Stimulated activated CD8-positive, alpha-beta memory T cell treated with anti-CD3 and anti-CD28 coated beads, Interleukin-4, amount 100 ng/mL, for 1 hour (primary cell): ENCODE measurements around the gene LY6G5B.

ENCODE experiments used
- DNase-seq, 2 donors: peaks; one replicate each; pipeline ENCODE4 v3.0.0-alpha.2; 2020; ENCODE audit warnings: low read depth in 2 of 2, low spot score in 1 of 2

The LY6G5B gene

DNA sequence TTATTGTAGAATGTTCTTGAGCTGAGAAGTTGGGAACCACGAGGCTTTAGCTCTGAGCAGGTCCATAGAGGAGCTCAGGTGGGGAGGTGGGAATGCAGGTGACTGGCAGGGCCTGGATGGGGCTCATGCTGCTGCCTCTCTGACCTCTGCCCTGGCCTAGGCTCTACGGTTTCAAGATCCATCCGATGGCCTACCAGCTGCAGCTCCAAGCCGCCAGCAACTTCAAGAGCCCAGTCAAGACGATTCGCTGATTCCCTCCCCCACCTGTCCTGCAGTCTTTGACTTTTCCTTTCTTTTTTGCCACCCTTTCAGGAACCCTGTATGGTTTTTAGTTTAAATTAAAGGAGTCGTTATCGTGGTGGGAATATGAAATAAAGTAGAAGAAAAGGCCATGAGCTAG is at the start of gene LY6G5B:
Gene LY6G5B, plus strand, starts transcription at position 301 of the 400 bp plus-strand sequence. CDS start 975 bp downstream, outside the sequence.
- DNase-seq: no peak

- DNase-seq: peak; percentile 46 to 93
Observed at GRCh38 chr6:31620586-31621319, 49.0 kb upstream of the LY6G5B start, which contains the start of gene PRRC2A. TSS of gene PRRC2A (plus strand) at chr6:31620715. CDS start at chr6:31622790, 2,075 bp downstream.

- no peak for DNase-seq
Observed at GRCh38 chr6:31621320-31621939, 48.3 kb upstream of the LY6G5B start.

DNA sequence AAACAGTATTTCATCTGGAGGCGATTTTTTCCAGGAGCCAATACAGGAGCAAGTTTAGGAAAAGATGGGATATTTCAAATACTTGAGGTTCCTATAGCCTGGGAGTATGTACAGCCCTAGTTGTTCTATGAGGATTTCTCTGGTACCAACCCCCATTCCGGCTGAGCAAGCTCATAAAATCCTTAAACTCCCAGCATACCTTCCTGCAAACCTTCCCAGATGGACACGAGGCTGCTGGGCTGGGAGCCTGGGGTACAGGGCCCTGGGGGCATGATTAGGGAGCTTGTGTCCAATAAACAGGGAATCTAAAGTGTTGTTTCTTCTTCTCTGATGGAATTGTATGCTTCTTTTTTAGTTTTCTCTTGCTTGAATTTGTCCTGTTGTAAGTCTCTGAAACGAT is 47.8 kb upstream of the LY6G5B start:
- DNase-seq: no peak

DNA sequence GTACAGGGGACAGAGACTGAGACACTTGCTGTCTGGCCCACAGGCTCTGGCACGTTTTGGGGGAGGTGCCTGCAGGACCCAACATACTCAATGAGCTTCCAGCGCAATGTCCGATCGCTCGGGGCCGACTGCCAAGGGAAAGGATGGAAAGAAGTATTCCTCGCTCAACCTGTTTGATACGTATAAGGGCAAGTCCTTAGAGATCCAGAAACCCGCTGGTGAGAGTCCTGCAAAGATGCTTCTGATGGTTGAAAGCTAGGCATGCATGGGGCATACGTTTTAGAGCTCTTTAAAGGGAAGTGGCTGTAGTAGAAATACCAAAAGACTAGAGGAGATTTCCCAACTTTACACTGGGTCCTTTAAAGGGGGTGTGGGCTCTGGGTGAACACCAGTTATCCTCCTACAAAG is 47.1 kb upstream of the LY6G5B start:
- no peak for DNase-seq

DNA sequence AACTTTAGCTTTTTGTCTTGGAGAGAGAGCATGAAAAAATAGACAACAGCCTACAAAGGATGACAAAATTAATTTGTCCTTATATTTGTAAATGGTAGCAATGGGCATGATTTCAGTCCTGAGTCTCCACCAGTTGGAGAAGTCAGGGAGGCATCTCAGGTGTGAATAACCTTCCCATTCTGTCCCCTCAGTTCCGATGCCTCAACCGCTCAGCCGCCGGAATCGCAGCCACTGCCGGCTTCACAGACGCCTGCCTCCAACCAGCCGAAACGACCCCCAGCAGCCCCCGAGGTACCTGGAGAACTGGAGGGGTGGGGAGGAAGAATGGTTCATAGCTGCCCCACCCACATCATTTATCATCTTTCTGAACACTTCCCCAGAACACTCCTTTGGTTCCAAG is 45.7 kb upstream of the LY6G5B start:
- no peak for DNase-seq

DNA sequence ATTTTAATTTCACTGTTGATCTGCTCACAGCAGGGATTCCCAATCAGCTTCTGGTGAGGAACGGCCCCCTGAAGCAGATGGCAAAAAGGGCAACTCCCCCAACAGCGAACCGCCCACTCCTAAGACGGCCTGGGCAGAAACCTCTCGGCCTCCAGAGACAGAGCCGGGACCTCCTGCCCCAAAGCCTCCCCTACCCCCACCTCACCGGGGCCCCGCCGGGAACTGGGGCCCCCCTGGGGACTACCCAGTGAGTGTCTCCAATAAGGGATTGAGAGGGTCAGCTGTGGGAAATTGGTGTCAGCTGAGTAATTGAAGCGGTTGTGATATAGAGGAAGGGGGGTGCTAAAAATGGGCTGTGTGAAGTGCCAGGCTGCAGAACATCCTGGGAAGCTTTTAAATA is 42.8 kb upstream of the LY6G5B start:
- no peak for DNase-seq

GRCh38 chr6:31627690-31628287 is 42.0 kb upstream of the LY6G5B start:
- no peak for DNase-seq

DNA sequence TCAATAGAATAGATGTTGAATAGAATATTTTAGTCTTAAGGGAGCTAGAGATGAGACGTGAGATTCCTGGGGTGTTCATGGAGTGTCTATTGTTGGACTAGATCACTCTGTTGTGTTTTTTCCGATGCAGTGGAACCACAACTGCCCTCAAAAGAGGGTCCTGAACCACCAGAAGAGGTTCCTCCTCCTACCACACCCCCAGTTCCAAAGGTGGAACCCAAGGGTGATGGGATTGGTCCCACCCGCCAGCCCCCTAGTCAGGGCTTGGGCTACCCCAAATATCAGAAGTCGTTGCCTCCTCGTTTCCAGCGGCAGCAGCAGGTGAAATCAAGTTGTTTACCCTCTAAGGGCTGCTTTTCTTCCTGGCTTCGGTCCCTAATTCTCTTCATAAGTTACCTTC is 40.8 kb upstream of the LY6G5B start:
- no peak for DNase-seq

DNA sequence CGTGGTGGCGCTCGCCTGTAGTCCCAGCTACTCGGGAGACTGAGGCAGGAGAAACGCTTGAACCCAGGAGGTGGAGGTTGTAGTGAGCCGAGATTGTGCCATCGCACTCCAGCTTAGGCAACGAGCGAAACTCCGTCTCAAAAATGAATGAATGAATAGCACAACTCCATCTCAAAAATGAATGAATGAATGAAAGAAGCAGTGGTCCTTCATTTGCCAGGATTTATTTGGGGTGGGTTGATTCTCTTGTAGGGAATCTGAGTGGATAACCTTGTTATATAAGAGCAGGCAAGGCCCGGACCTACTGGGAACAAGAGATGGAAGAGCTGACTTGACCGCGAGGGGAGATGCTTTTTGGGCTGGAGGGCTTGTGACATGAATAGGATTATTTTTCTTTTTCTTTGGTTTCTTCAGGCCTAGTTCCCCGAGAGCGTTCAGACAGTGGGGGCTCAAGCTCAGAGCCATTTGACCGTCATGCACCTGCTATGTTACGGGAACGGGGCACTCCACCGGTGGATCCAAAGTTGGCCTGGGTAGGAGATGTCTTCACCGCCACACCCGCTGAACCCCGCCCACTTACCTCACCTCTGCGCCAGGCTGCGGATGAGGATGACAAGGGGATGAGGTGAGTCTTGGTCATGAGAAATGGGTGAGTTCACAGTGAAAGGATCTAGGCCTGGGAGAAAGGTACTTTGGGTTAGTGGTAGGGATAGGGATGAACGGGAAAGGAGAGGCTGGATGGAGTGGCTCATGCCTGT is 39.4 kb upstream of the LY6G5B start:
- no peak for DNase-seq

GRCh38 chr6:31631209-31631608 is 38.6 kb upstream of the LY6G5B start:
- no peak for DNase-seq

GRCh38 chr6:31631681-31632278 is 38.0 kb upstream of the LY6G5B start:
- DNase-seq: no peak

GRCh38 chr6:31632279-31632946 is 37.4 kb upstream of the LY6G5B start:
- no peak for DNase-seq

DNA sequence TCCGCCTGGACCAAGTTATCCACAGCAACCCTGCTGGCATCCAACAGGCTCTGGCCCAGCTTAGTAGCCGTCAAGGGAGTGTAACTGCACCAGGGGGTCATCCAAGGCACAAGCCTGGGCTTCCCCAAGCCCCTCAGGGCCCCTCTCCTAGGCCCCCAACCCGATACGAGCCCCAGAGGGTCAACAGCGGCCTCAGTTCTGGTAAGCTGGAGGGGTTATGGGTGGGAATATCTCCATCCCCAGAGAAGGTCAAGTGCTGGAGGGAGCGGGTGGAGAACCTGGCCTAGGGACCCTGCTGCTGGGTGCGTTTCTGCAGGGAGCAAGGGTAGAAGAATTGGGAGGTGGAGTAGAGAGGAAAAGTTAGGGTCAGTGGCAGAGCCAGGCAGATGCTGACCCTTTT is 36.3 kb upstream of the LY6G5B start:
- DNase-seq: no peak

GRCh38 chr6:31634131-31634530 is 35.6 kb upstream of the LY6G5B start:
- DNase-seq: no peak

DNA sequence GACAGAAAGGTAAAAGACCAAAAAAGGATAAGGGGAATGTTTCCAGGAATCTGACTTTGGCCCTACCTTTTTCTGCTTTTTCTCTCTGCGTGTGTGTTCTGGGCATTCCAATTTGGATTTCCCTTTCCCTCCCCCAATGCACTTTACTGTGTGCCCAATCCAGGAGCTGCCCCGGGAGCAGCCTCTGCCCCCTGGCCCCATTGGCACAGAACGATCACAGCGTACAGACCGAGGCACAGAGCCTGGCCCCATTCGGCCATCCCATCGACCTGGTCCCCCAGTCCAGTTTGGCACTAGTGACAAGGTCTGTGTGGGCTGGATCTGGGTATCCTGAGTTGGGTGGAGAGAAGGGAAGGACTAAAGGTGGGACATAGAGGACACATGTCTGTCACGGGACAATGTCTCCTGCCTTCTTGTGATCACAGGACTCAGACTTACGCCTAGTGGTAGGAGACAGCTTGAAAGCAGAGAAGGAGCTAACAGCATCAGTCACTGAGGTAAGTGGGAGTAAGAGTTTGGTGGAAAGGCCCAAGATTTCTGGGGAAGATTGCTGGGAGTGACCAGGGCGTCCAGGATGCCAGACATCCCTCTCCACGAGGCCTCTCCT is 34.7 kb upstream of the LY6G5B start:
- no peak for DNase-seq

GRCh38 chr6:31636698-31637596 is 32.8 kb upstream of the LY6G5B start:
- no peak for DNase-seq

DNA sequence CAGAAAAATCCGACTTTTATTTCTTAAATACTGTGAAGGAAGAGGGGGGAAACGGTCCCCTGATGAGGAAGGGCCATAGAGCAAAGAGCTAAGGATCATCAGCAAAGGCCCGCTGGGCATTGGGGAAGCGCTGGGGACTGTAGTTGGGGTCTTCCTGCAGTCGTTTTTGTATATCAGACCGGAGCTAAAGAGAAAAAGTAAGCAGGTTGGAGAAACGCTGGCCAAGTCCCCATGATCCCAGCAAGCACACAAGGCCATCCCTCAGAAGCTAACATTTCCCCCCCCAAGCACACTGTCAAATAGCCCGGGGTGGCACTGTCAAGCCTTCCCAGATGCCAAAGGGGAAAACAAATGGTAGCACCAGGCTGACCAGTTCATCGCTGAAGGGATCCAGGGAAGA is 30.7 kb upstream of the LY6G5B start:
- no peak for DNase-seq

DNA sequence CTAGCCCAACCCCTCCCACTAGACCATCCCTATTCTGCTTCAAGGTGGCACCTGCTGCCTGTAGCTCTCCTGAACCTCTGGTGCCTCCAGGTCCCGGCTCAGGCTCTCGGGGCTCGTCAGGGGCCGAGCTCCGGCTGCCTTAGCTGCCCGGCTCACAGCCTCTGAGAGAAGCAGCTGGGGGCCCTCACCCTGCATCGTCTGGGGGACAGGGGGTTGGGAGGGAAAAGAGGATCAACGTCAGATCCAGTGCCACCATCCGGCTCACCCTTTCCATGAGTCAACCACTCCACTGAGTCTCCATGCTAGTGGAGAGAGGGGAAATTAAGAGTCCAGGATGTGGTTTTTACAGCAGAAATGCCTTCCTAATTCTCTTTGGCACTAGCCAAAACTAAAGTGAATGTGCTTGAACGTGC is 30.3 kb upstream of the LY6G5B start:
- no peak for DNase-seq
